Keratinocyte (primary cell): ENCODE data around the gene RERE.

Source experiments
- CTCF ChIP-seq, 3 experiments: IDR thresholded peaks in 1 of 3; conservative IDR thresholded peaks in 1 of 3; optimal IDR thresholded peaks in 1 of 3; 2 replicates in 2 of 3; 3 replicates in 1 of 3; pipeline versions ENCODE3 to v1.5.1; 2011; ENCODE audit warnings: low read length in 3 of 3, mild to moderate bottlenecking in 3 of 3, moderate library complexity in 2 of 3, control low read depth in 1 of 3, inconsistent platforms in 1 of 3; ENCODE audit not compliant: insufficient read depth in 2 of 3; ENCODE audit errors: extremely low read depth in 1 of 3
- EZH2 ChIP-seq: IDR thresholded peaks from one replicate; pipeline ENCODE4 v1.6.1; 2012; ENCODE audit warnings: inconsistent platforms, mild to moderate bottlenecking, low read length, moderate library complexity

- TF ChIP-seq CTCF (optimal IDR thresholded peaks at IDR 0.05 in 1 of 3, IDR thresholded peaks at IDR 0.05 in 1 of 3, conservative IDR thresholded peaks at IDR 0.05 in 1 of 3; ENCODE audit: extremely low read depth in 1 of 3, insufficient read depth in 2 of 3, low read length in 3 of 3) (no peak), EZH2 (no peak)
These were observed 292.7 kb downstream of the RERE start for GRCh38 chr1:8524627-8525157.
